SK-N-SH treated with all-trans-retinoic acid at 6 μM for 48 hours (cell line): ENCODE measurements around the gene ATP4B.

Experiments
- ARNTL ChIP-seq: fragments of 450-650 bp; formaldehyde crosslinking; IDR thresholded peaks from 2 replicates; pipeline ENCODE4 v1.5.0; 2020; ENCODE audit warnings: low read depth, mild to moderate bottlenecking, moderate library complexity, borderline replicate concordance
- BACH2 ChIP-seq: fragments of 250-450 bp; sonication (Bioruptor Pico); IDR thresholded peaks from 2 replicates; pipeline ENCODE4 v1.9.0; 2021; ENCODE audit warnings: mild to moderate bottlenecking, borderline replicate concordance
- CREB5 ChIP-seq: fragments of 250-450 bp; sonication (Bioruptor Pico); IDR thresholded peaks from 2 replicates; pipeline ENCODE4 v1.5.1; 2020; ENCODE audit warnings: low read depth, mild to moderate bottlenecking, moderate library complexity
- CSDC2 ChIP-seq: fragments of 250-450 bp; sonication (Bioruptor Pico); IDR thresholded peaks from 2 replicates; pipeline ENCODE4 v1.5.0; 2020; ENCODE audit warnings: mild to moderate bottlenecking, moderate library complexity
- CSRNP3 ChIP-seq: fragments of 250-450 bp; sonication (Bioruptor Pico); IDR thresholded peaks from 2 replicates; pipeline ENCODE4 v1.5.1; 2021; ENCODE audit warnings: mild to moderate bottlenecking, moderate library complexity
- GLIS3 ChIP-seq: fragments of 250-450 bp; sonication (Bioruptor Pico); IDR thresholded peaks from 2 replicates; pipeline ENCODE4 v1.5.0; 2020; ENCODE audit warnings: mild to moderate bottlenecking, moderate library complexity
- ISL1 ChIP-seq: fragments of 250-450 bp; sonication (Bioruptor Pico); IDR thresholded peaks from 2 replicates; pipeline ENCODE4 v2.1.2; 2022; ENCODE audit warnings: mild to moderate bottlenecking, moderate library complexity
- OSR1 ChIP-seq: fragments of 250-450 bp; sonication (Bioruptor Pico); IDR thresholded peaks from 2 replicates; pipeline ENCODE4 v1.8.0; 2022; ENCODE audit warnings: moderate library complexity, mild to moderate bottlenecking, inconsistent platforms
- PATZ1 ChIP-seq: fragments of 250-450 bp; sonication (Bioruptor Pico); IDR thresholded peaks from 2 replicates; pipeline ENCODE4 v1.8.0; 2020; ENCODE audit warnings: mild to moderate bottlenecking, moderate library complexity, borderline replicate concordance
- RARB ChIP-seq: fragments of 250-450 bp; sonication (Bioruptor Pico); IDR thresholded peaks from 2 replicates; pipeline ENCODE4 v1.8.0; 2021; ENCODE audit warnings: mild to moderate bottlenecking, moderate library complexity
- SNAI2 ChIP-seq: fragments of 250-450 bp; sonication (Bioruptor Pico); IDR thresholded peaks from 2 replicates; pipeline ENCODE4 v1.5.0; 2020; ENCODE audit warnings: mild to moderate bottlenecking, moderate library complexity
- TSHZ2 ChIP-seq: fragments of 250-450 bp; sonication (Bioruptor Pico); IDR thresholded peaks from 2 replicates; pipeline ENCODE4 v1.5.0; 2020; ENCODE audit warnings: mild to moderate bottlenecking, moderate library complexity

GRCh38 chr13:113638173-113638746 lies 19.7 kb downstream of the ATP4B start:
- TF ChIP-seq OSR1 (CRISPR knock-in tag), result no peak
- TF ChIP-seq RARB (CRISPR knock-in tag), result no peak
- no peak for TF ChIP-seq CREB5 (CRISPR knock-in tag)
- TF ChIP-seq SNAI2, result no peak
- no peak for TF ChIP-seq PATZ1 (CRISPR knock-in tag)
- no peak for TF ChIP-seq CSRNP3 (CRISPR knock-in tag)
- TF ChIP-seq GLIS3, result no peak
- TF ChIP-seq CSDC2 (CRISPR knock-in tag), result no peak
- no peak for TF ChIP-seq BACH2
- no peak for TF ChIP-seq TSHZ2 (CRISPR knock-in tag)
- no peak for TF ChIP-seq ARNTL (CRISPR knock-in tag)
- TF ChIP-seq ISL1 (CRISPR knock-in tag), result no peak
